Measurements from ENCODE around the gene MVP.

- TF ChIP-seq EZH2 (IDR thresholded peaks at IDR 0.05; ENCODE audit: borderline replicate concordance) (no peak), CTCF (IDR thresholded peaks at IDR 0.05; ENCODE audit: poor library complexity) (no peak)
Measured at GRCh38 chr16:29831490-29831889, 11.2 kb downstream of the MVP start.
